ENCODE results near the gene STAC2. TPM values are rescaled to one million over a fixed set of nuclear protein-coding genes. Genes with fewer than 3 reads are reported as not detected.

The STAC2 gene
- total and polyA plus RNA-seq, 9 of the 15 experiments (the other 6 are each of a cell fraction or from before 2014, with no cell fraction given) = not detected

DNA sequence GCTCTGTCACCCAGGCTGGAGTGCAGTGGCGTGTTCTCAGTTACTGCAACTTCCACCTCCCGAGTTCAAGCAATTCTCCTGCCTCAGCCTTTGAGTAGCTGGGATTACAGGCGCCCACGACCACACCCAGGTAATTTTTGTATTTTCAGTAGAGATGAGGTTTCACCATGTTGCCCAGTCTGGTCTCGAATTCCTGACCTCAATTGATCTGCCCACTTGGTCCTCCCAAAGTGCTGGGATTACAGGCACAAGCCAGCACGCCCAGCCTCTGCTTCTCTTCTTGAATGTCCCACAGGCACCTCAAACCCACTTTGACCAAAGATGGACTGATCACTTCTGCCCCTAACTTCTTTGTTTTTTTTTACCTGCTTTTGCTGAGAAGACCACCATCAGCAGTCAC is 55.2 kb downstream of the STAC2 start:
- no peak overlapping the region for H3K4me3 ChIP-seq
- H3K27ac ChIP-seq (ENCODE audit: extremely low read depth, low read depth, low read length) = no peak overlapping the region
- TF ChIP-seq KHSRP (IDR thresholded peaks at IDR 0.05) = no peak
- no peak for TF ChIP-seq NFIX (CRISPR knock-in tag; IDR thresholded peaks at IDR 0.05; ENCODE audit: low read depth)
- no peak for TF ChIP-seq TAF7 (tag; IDR thresholded peaks at IDR 0.05)
- no peak for TF ChIP-seq EHMT2 (IDR thresholded peaks at IDR 0.05)
- TF ChIP-seq, protein P1, sequence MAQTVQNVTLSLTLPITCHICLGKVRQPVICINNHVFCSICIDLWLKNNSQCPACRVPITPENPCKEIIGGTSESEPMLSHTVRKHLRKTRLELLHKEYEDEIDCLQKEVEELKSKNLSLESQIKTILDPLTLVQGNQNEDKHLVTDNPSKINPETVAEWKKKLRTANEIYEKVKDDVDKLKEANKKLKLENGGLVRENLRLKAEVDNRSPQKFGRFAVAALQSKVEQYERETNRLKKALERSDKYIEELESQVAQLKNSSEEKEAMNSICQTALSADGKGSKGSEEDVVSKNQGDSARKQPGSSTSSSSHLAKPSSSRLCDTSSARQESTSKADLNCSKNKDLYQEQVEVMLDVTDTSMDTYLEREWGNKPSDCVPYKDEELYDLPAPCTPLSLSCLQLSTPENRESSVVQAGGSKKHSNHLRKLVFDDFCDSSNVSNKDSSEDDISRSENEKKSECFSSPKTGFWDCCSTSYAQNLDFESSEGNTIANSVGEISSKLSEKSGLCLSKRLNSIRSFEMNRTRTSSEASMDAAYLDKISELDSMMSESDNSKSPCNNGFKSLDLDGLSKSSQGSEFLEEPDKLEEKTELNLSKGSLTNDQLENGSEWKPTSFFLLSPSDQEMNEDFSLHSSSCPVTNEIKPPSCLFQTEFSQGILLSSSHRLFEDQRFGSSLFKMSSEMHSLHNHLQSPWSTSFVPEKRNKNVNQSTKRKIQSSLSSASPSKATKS (CRISPR knock-in tag; IDR thresholded peaks at IDR 0.05) = no peak
- TF ChIP-seq ZFX (CRISPR knock-in tag; IDR thresholded peaks at IDR 0.05) = no peak
- TF ChIP-seq HDAC8 (tag; IDR thresholded peaks at IDR 0.05) = no peak
- no peak for TF ChIP-seq THRAP3 (IDR thresholded peaks at IDR 0.05; ENCODE audit: borderline replicate concordance)
- no peak for TF ChIP-seq NFE2L1 (tag; IDR thresholded peaks at IDR 0.05; ENCODE audit: borderline replicate concordance, low read depth)
- TF ChIP-seq FOXK2 (conservative IDR thresholded peaks at IDR 0.05 in 1 of 2, IDR thresholded peaks at IDR 0.05 in 1 of 2; ENCODE audit: low read depth in 2 of 2) = no peak
- TF ChIP-seq, protein P2, sequence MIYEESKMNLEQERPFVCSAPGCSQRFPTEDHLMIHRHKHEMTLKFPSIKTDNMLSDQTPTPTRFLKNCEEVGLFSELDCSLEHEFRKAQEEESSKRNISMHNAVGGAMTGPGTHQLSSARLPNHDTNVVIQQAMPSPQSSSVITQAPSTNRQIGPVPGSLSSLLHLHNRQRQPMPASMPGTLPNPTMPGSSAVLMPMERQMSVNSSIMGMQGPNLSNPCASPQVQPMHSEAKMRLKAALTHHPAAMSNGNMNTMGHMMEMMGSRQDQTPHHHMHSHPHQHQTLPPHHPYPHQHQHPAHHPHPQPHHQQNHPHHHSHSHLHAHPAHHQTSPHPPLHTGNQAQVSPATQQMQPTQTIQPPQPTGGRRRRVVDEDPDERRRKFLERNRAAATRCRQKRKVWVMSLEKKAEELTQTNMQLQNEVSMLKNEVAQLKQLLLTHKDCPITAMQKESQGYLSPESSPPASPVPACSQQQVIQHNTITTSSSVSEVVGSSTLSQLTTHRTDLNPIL (CRISPR knock-in tag; IDR thresholded peaks at IDR 0.05) = no peak
- TF ChIP-seq, protein P3, sequence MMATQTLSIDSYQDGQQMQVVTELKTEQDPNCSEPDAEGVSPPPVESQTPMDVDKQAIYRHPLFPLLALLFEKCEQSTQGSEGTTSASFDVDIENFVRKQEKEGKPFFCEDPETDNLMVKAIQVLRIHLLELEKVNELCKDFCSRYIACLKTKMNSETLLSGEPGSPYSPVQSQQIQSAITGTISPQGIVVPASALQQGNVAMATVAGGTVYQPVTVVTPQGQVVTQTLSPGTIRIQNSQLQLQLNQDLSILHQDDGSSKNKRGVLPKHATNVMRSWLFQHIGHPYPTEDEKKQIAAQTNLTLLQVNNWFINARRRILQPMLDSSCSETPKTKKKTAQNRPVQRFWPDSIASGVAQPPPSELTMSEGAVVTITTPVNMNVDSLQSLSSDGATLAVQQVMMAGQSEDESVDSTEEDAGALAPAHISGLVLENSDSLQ (IDR thresholded peaks at IDR 0.05) = no peak
- no peak for TF ChIP-seq RBM22 (IDR thresholded peaks at IDR 0.05; ENCODE audit: low read depth, low read length, poor library complexity, severe bottlenecking)
- no peak for TF ChIP-seq POLR2AphosphoS5 (IDR thresholded peaks at IDR 0.05; ENCODE audit: control insufficient read depth, insufficient read depth, low read depth, low read length)
- TF ChIP-seq NR4A1 (CRISPR knock-in tag; IDR thresholded peaks at IDR 0.05) = no peak
- no peak for TF ChIP-seq NR4A1 (tag; IDR thresholded peaks at IDR 0.05)
- POLR2A ChIA-PET = interaction anchor here (1.1 kb wide), 2 partner anchors 13 to 16 kb away, joined by 4 to 5 read pairs; no protein-coding TSS in a partner anchor
- no peak overlapping the region for H3K4me2 ChIP-seq (ENCODE audit: insufficient read depth, low read length)
- no peak overlapping the region for H3K9ac ChIP-seq (ENCODE audit: insufficient read depth in 1 of 2, low read depth in 2 of 2, low read length in 2 of 2)
- CTCF ChIA-PET (ENCODE audit: low intra/inter-chr PET ratio) = no interaction called here
- ATAC-seq (no peak), DNase-seq (ENCODE audit: extremely low read depth in 1 of 4, low spot score in 3 of 4) (no peak), FAIRE-seq (no peak)
- intact Hi-C loops (cut with micrococcal nuclease) = no loop called here
- no TSS peak for BruUV-seq (replicated peaks)
- no peaks in the 10 kb centered on the region for H3K79me2 ChIP-seq (ENCODE audit: control insufficient read depth, insufficient read depth, low read length)
- in situ Hi-C loops (cut with MboI) = no loop called here
- H3K9me1 ChIP-seq (ENCODE audit: control insufficient read depth, insufficient read depth, low read length) = peaks cover 3% of the 10 kb centered on the region
- peaks cover 6% of the 10 kb centered on the region for H4K20me1 ChIP-seq (replicated peaks; ENCODE audit: control insufficient read depth, insufficient read depth, low read length)
- H3K36me3 ChIP-seq (ENCODE audit: control insufficient read depth, insufficient read depth, low read length) = peaks cover 3% of the 10 kb centered on the region; the same call in 1 of the 3 replicates
- H3K4me1 ChIP-seq (replicated peaks in 1 of 2; ENCODE audit: control insufficient read depth in 2 of 2, insufficient read depth in 2 of 2, low read length in 2 of 2) = peaks cover 5 to 24% of the 10 kb centered on the region in 2 experiments
- no peak overlapping the region for H2AFZ ChIP-seq (ENCODE audit: low read depth, low read length)
- H3K9me3 ChIP-seq (replicated peaks; ENCODE audit: control insufficient read depth, insufficient read depth, low read depth, low read length) = no peaks in the 10 kb centered on the region
- 14% methylated on average over 6 of the region's 6 CpGs for WGBS (ENCODE audit: insufficient coverage, low coverage, missing lambda C conversion rate)
- no peaks in the 10 kb centered on the region for H3K27me3 ChIP-seq (ENCODE audit: control insufficient read depth in 2 of 2, insufficient read depth in 2 of 2, low read length in 2 of 2)

Data from K562 (cell line).